GM12872 (cell line): ENCODE measurements around the gene GPR82.

Experiments used
- TF ChIP-seq, protein P1 (sequence below): IDR thresholded peaks from 3 replicates; pipeline ENCODE4 v1.5.1; 2011; ENCODE audit warnings: low read depth, mild to moderate bottlenecking, low read length, moderate library complexity; ENCODE audit not compliant: insufficient read depth

The GPR82 gene, protein sequence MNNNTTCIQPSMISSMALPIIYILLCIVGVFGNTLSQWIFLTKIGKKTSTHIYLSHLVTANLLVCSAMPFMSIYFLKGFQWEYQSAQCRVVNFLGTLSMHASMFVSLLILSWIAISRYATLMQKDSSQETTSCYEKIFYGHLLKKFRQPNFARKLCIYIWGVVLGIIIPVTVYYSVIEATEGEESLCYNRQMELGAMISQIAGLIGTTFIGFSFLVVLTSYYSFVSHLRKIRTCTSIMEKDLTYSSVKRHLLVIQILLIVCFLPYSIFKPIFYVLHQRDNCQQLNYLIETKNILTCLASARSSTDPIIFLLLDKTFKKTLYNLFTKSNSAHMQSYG

DNA sequence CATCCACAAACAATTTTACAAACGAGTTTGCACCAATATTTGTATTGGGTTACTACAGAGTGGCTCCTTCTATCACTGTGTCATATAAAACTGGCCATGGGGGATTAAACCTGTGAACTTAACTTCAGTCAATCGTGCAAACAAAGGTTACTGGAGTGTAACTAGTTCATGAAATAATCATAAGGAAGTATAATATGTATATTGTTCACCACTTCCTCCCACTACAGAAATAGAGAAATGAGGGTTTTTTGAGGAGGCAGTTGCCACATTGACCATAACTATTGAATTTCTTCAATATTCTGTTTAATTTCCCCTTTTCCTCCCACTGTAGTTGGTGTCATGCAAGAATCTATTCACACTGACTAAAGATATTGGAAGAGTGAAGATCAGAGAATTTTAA is at the start of gene GPR82:
GPR82 (plus strand) TSS at position 356 of the 400 bp plus-strand sequence. CDS start 2,846 bp downstream, outside the sequence.
- TF ChIP-seq, protein P1, sequence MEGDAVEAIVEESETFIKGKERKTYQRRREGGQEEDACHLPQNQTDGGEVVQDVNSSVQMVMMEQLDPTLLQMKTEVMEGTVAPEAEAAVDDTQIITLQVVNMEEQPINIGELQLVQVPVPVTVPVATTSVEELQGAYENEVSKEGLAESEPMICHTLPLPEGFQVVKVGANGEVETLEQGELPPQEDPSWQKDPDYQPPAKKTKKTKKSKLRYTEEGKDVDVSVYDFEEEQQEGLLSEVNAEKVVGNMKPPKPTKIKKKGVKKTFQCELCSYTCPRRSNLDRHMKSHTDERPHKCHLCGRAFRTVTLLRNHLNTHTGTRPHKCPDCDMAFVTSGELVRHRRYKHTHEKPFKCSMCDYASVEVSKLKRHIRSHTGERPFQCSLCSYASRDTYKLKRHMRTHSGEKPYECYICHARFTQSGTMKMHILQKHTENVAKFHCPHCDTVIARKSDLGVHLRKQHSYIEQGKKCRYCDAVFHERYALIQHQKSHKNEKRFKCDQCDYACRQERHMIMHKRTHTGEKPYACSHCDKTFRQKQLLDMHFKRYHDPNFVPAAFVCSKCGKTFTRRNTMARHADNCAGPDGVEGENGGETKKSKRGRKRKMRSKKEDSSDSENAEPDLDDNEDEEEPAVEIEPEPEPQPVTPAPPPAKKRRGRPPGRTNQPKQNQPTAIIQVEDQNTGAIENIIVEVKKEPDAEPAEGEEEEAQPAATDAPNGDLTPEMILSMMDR, result no peak

DNA sequence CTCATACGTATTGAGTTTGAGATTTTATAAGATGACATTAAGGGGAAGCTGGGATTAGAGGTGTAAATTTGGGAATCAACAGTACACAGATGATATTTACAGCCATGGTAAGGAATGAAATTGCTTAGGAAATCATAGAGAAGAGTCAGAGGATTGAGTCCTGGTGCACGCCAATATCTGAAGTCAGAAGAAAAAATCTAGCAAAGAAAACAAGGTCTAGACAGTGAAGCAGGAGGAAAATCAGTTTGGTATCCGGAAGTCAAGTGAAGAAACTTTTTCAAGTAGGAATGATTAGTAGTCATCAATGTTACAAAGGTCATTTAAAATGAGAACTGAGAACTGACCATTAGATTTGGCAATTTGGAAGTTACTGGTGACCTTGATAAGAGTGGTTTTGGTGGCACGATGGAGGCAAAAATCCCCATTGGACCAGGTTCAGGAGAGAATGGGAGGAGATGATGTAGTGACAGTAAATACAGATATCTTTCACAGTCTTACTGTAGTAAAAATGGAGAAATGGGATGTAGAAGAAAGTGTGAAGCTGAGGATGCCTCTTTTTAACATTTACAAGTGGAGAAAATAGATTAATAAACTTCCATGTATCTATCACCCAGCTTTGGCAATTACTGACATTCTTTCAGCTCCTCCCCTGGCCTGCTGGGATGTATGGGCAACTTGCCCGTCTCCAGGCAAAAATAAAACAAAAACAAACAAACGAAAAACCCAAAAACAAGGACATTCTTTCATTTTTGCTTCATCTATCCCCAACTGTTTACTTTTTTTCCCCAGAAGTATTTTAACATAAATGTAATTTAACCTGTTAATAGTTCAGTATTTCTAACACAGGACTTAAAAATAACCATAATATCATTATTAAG is 46.6 kb upstream of the GPR82 start:
- TF ChIP-seq, protein P1, result no peak

DNA sequence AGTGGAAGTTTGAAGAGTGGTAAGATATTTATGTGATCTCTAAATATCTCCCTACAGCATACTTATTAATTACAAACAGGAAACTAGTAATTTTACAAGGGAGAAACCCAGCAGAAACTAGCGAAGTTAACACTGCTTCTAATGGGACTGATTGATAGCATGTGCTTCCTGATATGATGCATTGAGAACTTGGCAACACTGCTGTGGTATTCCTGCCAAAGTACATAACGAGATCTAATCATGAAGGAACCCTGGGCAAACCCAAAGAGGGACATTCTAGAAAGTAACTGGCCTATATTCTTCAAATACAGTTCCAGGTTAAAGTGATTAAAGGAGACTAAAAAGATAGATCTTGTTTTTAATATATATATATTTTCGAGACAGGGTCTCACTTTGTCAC is 39.8 kb upstream of the GPR82 start:
- TF ChIP-seq, protein P1, result no peak

DNA sequence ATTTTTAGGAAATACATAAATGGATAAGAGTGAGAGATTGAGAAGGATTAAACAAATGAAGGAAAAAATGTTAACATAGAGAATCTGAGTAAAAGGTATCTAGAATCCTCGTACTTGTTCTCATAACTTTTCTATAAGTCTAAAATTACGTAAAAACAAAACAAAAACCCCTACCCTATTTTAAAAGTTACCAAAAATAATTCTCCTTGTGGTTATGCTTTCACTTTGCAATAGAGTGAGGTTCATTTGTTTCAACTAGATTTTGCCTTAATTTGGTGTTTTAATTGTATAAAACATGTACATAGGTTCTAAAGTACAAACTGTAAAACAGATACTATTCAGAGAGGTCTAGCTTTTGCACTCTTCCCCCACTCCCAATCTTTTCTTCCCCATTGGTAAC is 39.0 kb upstream of the GPR82 start:
- TF ChIP-seq, protein P1, result no peak

DNA sequence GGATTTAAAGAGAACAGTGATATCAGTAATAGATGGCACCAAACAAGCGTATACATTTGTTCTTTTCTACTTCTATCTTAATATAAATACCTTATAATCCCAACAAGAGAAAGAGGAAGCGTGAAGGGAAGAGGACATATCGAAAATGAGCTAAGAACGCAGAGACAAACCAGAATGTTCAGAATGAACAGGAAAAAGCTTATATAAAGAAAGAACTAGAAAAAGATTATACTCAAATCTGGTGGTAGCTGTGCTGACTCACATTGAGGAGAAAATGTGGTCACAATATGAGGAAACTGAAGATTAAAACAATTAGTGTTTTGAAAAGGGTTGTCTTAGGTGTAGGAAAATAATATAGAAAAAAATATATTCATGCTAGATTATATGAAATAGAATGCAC is 37.2 kb upstream of the GPR82 start:
- TF ChIP-seq, protein P1, result no peak

DNA sequence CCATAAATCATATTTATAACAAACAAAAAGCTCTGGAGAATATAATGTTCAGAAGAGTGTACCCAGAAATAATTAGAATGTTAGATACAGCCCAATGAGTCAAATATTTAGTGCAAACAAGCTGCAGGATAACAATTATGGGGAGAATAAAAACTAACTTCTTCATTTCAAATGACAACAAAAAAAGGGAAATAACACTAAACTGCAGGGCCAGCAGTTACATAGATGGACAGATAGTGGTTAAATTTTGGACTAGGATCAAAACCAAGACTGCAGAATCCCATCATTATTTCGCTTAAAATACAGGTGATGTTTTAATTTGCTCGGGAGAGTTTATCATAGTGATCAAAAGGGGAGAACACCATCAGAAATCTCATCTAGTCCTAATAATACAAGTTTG is 35.8 kb upstream of the GPR82 start:
- TF ChIP-seq, protein P1, result no peak

DNA sequence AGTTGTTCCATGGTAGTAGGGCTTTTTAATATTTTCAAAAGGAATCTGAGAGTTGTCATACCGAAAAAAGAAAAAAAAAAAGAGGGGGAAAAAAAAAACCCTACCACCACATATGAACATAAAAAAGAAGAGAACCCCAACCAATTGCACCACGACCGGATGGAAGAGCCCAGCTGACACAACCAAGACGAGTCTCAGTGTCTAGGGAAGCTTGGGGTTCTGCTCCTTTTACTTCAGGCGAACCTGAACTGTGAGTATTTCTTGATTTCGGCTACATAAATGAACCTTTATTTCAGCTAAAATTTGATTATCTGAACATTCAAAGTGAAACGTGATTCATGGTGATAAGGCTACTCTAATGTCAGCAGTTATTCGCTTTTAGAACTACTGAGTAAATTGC is 35.1 kb upstream of the GPR82 start, which contains the start of gene GPR34:
GPR34 (plus strand) TSS at position 139 of the 400 bp plus-strand sequence. CDS start 6,661 bp downstream, outside the sequence.
- TF ChIP-seq, protein P1, result no peak
